Measurements from ENCODE around the gene ABL2.

ABL2 gene

GRCh38 chr1:179195376-179195775 is 34.1 kb downstream of the ABL2 start:
- TF ChIP-seq POLR2A (IDR thresholded peaks at IDR 0.05; ENCODE audit: extremely low read depth, insufficient read length) (no peak), MAX (IDR thresholded peaks at IDR 0.05; ENCODE audit: low read depth, low read length) (no peak), CTCF (IDR thresholded peaks at IDR 0.05; ENCODE audit: low read depth, low read length) (no peak), MYC (IDR thresholded peaks at IDR 0.05; ENCODE audit: low read depth, low read length) (no peak)
- no peak overlapping the region for H3K4me3 ChIP-seq (ENCODE audit: low read depth, low read length)
- DNase-seq (ENCODE audit: low read depth) = no peak

- DNase-seq (ENCODE audit: low read depth) = no peak
- no peak for TF ChIP-seq MAX (IDR thresholded peaks at IDR 0.05; ENCODE audit: low read depth, low read length)
Observed at GRCh38 chr1:179194068-179194537, 35.4 kb downstream of the ABL2 start.

GRCh38 chr1:179190861-179191260 is 38.6 kb downstream of the ABL2 start:
- DNase-seq (ENCODE audit: low read depth) = no peak
- H3K4me3 ChIP-seq (ENCODE audit: low read depth, low read length) = no peak overlapping the region
- TF ChIP-seq MYC (IDR thresholded peaks at IDR 0.05; ENCODE audit: low read depth, low read length) (no peak), MAX (IDR thresholded peaks at IDR 0.05; ENCODE audit: low read depth, low read length) (no peak), POLR2A (IDR thresholded peaks at IDR 0.05; ENCODE audit: extremely low read depth, insufficient read length) (no peak), CTCF (IDR thresholded peaks at IDR 0.05; ENCODE audit: low read depth, low read length) (no peak)

More at GRCh38 chr1:179194068-179194537, 35.4 kb downstream of the ABL2 start:
- no peak overlapping the region for H3K4me3 ChIP-seq (ENCODE audit: low read depth, low read length)

GRCh38 chr1:179187735-179188471 is 41.6 kb downstream of the ABL2 start:
- no peak for DNase-seq (ENCODE audit: low read depth)
- no peak overlapping the region for H3K4me3 ChIP-seq (ENCODE audit: low read depth, low read length)
- no peak for TF ChIP-seq MAX (IDR thresholded peaks at IDR 0.05; ENCODE audit: low read depth, low read length)

- H3K4me3 ChIP-seq (ENCODE audit: low read depth, low read length) = no peak overlapping the region
- TF ChIP-seq MAX (IDR thresholded peaks at IDR 0.05; ENCODE audit: low read depth, low read length) = no peak
- no peak for TF ChIP-seq CTCF (IDR thresholded peaks at IDR 0.05; ENCODE audit: low read depth, low read length)
- TF ChIP-seq POLR2A (IDR thresholded peaks at IDR 0.05; ENCODE audit: extremely low read depth, insufficient read length) = no peak
- TF ChIP-seq MYC (IDR thresholded peaks at IDR 0.05; ENCODE audit: low read depth, low read length) = no peak
- DNase-seq (ENCODE audit: low read depth) = no peak
Observed at GRCh38 chr1:179187043-179187442, 42.4 kb downstream of the ABL2 start.

- no peak for TF ChIP-seq CTCF (IDR thresholded peaks at IDR 0.05; ENCODE audit: low read depth, low read length)
- no peak for TF ChIP-seq MYC (IDR thresholded peaks at IDR 0.05; ENCODE audit: low read depth, low read length)
- TF ChIP-seq POLR2A (IDR thresholded peaks at IDR 0.05; ENCODE audit: extremely low read depth, insufficient read length) = no peak
- TF ChIP-seq MAX (IDR thresholded peaks at IDR 0.05; ENCODE audit: low read depth, low read length) = no peak
- DNase-seq (ENCODE audit: low read depth) = no peak
- no peak overlapping the region for H3K4me3 ChIP-seq (ENCODE audit: low read depth, low read length)
Observed at GRCh38 chr1:179184403-179184802, 45.1 kb downstream of the ABL2 start.
